GM21619 (cell line): ENCODE measurements around the gene HIVEP2.

Source experiments
- ATAC-seq: cut with Tn5 transposase; IDR thresholded peaks from one replicate; pipeline ENCODE4 v1.9.1; 2021; ENCODE audit not compliant: unreplicated experiment

The HIVEP2 gene

DNA sequence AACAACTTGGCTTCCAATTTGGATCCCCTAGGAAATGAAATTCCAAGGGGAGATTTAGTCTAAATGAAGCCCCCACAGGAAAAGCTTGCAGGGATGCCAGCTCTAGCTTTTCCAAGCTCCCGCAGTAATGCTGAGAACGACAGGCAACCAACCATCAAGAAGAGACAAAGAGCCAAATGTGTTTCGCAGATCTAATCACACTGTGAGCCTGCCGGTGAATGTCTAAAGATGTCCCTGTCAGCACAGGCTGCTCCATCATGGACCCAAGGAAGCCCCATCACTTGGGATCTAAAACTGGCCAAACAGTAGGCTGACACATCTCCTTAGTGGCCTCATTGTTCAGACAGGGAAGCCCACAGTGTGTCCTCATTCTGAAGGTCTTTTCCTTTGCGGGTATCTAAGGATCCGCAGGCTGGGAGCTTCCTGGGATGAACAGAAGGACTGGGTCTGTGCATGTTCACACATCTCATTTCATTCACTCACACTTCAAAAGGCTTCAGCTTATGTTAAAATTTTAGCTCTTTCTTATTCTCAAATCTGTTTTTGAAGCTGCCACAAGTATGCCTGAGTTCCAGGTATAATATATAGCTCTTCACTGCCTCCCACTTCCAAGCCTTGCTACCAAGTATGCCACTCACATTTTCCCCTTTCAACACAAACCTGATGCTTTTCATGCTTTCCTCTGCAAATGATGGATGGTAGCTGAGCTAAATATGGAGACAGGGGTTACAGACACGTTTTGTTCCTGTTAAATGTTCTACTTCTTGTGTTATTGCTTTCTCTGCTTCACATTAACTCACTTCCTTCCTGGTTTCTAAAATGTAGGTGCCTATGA lies 229.8 kb downstream of the HIVEP2 start:
- no peak for ATAC-seq

- ATAC-seq = no peak
Measured at GRCh38 chr6:142713959-142714358, 231.0 kb downstream of the HIVEP2 start.

DNA sequence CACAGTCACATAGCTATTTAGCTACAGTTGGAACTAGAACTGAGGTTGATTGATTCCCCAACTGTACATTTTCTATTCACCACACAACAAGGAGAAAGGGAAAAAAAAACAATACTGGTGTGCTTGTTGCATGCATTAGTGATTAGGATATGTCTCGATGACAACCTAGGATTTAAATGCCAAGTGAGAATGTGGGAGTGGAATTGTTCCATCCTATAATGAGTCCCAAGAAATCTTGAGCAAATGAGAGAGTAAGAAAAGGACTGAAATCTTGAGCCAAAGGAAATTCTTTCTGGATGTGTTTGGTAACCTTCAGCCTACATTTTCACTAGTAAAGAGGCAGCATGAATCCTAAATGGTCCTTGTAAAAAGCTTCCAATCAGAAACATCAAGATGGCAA lies 232.7 kb downstream of the HIVEP2 start:
- no peak for ATAC-seq

DNA sequence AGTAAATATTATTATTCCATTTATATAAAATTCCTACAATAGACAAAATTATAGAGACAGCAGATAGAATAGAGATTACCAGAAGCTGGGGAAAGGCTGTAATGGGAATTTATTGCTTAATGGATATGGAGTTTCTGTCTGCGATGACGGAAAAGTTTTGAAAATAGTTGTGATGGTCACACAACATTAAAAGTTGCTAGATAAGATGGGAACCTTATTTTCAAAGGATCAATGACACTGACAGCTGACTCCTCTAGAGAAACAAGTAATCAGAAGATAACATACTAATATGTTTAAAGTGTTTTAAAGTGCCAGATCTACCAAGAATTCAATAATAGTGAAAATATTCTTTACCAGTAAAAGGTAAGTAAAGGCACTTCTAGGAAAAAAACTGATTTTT lies 236.3 kb downstream of the HIVEP2 start:
- no peak for ATAC-seq

DNA sequence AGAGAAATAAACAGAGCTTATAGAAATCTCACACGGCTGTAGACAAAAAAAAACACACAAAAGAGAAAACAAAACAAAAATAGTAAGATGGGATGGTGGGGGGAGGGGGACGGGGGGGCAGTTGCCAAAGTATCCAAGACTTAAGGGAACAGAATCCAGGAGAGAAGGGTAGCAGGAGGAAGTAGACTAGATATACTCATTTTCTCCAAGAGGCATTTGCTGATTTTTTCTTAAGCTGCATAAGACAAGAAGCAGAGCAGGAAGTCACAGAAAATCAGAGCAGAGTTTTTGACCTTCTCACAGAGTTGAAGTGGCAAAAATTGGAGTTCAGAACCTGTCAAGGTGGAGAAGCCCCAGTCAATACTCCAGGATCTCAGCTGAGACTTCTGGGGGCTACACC lies 237.7 kb downstream of the HIVEP2 start:
- ATAC-seq = no peak

- no peak for ATAC-seq
Measured at GRCh38 chr6:142706210-142706609, 238.8 kb downstream of the HIVEP2 start.

DNA sequence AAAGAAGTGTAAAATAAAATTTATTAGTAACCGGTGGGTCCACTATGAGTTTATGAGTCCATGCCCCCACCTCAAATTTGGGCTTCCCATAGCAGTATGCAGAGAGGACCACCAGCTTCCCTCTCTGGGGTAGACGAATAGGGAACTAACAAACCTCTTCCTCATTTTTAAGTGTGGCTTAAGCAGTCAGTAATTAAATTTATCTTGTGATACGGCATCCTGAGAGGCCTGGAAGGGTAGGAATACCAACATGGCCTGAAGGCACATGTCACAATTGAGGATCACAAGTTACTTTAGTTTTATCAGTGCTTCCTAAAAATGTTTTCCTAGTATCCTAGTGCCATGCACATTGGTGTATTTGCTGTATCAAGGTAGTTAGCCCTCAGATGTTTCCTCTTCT lies 239.9 kb downstream of the HIVEP2 start:
- no peak for ATAC-seq

DNA sequence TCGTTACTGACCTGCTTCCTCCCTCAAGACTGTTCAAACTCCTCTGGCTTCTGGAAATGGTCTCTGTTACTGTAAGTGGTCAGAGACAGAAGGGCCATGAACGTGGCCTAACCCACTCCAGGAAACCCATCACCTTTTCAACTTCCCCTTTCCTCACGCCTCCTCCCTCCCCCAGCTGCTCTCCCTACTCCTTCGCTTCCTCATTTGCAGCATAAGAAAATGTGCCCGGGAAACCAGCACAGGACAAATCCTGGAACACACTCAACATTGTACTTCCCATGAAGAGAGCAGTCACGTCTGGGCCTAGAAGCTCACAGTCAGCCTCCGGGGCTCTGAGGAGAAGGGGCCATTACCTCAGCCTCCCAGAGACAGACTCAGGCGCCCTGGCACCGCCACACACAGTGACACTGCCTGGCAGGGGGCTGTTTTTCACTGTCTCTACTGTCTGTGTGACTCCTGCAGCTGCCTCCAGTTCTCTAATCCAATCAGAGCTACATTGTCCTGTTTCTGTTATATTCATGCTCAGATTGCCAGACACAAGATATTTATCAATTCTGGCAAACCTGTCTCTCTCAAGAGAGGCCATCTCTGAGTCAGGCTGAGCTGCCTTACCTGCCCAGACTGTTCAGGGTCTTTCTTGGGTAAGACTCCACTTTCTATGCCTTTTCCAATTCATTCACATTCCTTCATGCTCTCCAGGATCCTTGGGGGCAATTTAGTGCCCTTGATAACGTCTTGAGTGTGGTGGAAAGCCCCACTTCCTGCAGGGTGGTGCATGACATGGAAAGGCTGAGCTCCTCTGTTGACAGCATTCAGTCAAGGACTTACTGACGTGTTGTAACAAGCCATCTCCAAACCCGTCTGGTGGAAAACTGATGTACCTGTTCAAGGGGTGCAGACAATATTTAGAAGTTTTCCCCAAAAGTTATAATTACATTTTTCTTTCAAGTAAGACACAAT lies 242.2 kb downstream of the HIVEP2 start:
- no peak for ATAC-seq
